Right kidney (tissue), 1 donor: Measurements from ENCODE around the gene ABCC4.

Experiments
- DNase-seq: peaks from one replicate; pipeline ENCODE4 v3.0.0-alpha.2; 2016

Gene ABCC4

GRCh38 chr13:95154413-95154886 is 146.8 kb downstream of the ABCC4 start:
- DNase-seq = no peak

GRCh38 chr13:95153647-95154412 is 147.4 kb downstream of the ABCC4 start:
- DNase-seq = no peak

- DNase-seq = no peak
Observed at GRCh38 chr13:95151942-95152587, 149.2 kb downstream of the ABCC4 start.

GRCh38 chr13:95150555-95150954 is 150.7 kb downstream of the ABCC4 start:
- DNase-seq = no peak

GRCh38 chr13:95146486-95146885 is 154.8 kb downstream of the ABCC4 start:
- no peak for DNase-seq

GRCh38 chr13:95145587-95145986 is 155.7 kb downstream of the ABCC4 start:
- DNase-seq = no peak

- no peak for DNase-seq
Observed at GRCh38 chr13:95140502-95140901, 160.7 kb downstream of the ABCC4 start.

GRCh38 chr13:95138876-95139585 is 162.2 kb downstream of the ABCC4 start:
- DNase-seq = no peak

GRCh38 chr13:95137096-95137495 is 164.2 kb downstream of the ABCC4 start:
- no peak for DNase-seq

GRCh38 chr13:95136638-95137037 is 164.6 kb downstream of the ABCC4 start:
- no peak for DNase-seq

GRCh38 chr13:95133498-95133897 is 167.8 kb downstream of the ABCC4 start:
- no peak for DNase-seq

- DNase-seq = no peak
Observed at GRCh38 chr13:95129004-95129403, 172.2 kb downstream of the ABCC4 start.

GRCh38 chr13:95128045-95128643 is 173.1 kb downstream of the ABCC4 start:
- DNase-seq = no peak

GRCh38 chr13:95124959-95125358 is 176.3 kb downstream of the ABCC4 start:
- no peak for DNase-seq

GRCh38 chr13:95123726-95124125 is 177.5 kb downstream of the ABCC4 start:
- no peak for DNase-seq

GRCh38 chr13:95122063-95122462 is 179.2 kb downstream of the ABCC4 start:
- no peak for DNase-seq

GRCh38 chr13:95121516-95121915 is 179.7 kb downstream of the ABCC4 start:
- DNase-seq = no peak

GRCh38 chr13:95120650-95121049 is 180.6 kb downstream of the ABCC4 start:
- DNase-seq = no peak

GRCh38 chr13:95118541-95119324 is 182.5 kb downstream of the ABCC4 start:
- no peak for DNase-seq

- DNase-seq = no peak
Observed at GRCh38 chr13:95117092-95117491, 184.2 kb downstream of the ABCC4 start.

GRCh38 chr13:95115525-95115924 is 185.7 kb downstream of the ABCC4 start:
- no peak for DNase-seq

- DNase-seq = no peak
Observed at GRCh38 chr13:95113601-95114000, 187.7 kb downstream of the ABCC4 start.
